Activated CD8-positive, alpha-beta memory T cell treated with anti-CD3 and anti-CD28 coated beads for 36 hours (primary cell): ENCODE measurements around the gene TNFSF4. TPM values are rescaled to one million over a fixed set of nuclear protein-coding genes. Genes with fewer than 3 reads are reported as not detected.

Source experiments
- total RNA-seq, 2 experiments: library from RNA; stranded (reverse); gene quantifications; one replicate each; pipeline ENCODE4 v1.2.3, GENCODE V29; 2021

TNFSF4 gene
- total RNA-seq, 2 experiments from 2014 or later = 22.3 to 23.6 TPM

Other genes with a start within 250 kb of the TNFSF4 start
- not detected for gene TNFSF18, start 156.4 kb downstream of the TNFSF4 start, total RNA-seq